Activated CD8-positive, alpha-beta memory T cell treated with anti-CD3 and anti-CD28 coated beads for 36 hours (primary cell): Measurements from ENCODE around the gene RXRG. TPM values are rescaled to one million over a fixed set of nuclear protein-coding genes. Genes with fewer than 3 reads are reported as not detected.
"Not testable (repeated sequence)": the region's sequence is repeated elsewhere in the genome, so short reads cannot be mapped to it uniquely, and the experiment has no call there.

Experiments used
- CTCF ChIA-PET: fragments of 350-600 bp; sonication (Branson Sonifier 250); formaldehyde crosslinking; loops from one replicate; lab custom pipeline; 2021; ENCODE audit warnings: antibody characterized with exemption; lab: Charles Lee
- POLR2A ChIA-PET: fragments of 350-600 bp; sonication (Branson Sonifier 250); formaldehyde crosslinking; loops from one replicate; lab custom pipeline; 2021; ENCODE audit warnings: antibody characterized with exemption; lab: Charles Lee
- total RNA-seq, 2 experiments: library from RNA; stranded (reverse); gene quantifications; one replicate each; pipeline ENCODE4 v1.2.3, GENCODE V29; 2021

The RXRG gene
- total RNA-seq: not detected

DNA sequence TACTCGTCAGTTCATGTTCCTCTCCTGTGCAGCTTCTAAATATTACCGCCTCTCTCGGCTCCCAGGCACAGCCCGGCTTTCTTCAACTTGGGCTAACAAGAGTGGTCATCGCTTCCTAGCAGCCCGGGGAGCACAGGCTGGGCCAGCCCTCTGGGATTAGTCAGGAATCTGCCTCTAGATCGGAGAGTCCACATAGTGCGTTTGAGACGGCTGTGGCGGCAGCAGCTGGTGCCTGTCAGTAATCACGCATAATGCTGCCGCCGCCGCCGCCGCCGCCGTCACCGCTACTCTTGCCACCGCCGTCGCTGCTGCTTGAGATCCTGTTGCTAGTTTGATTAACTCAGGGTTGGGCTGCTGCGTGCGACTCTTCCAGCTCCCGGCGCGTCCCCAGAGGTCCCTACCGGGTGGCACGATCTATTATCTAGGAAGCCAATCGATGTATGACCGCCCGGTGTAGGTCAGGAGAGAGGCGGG lies at the start of gene RXRG:
RXRG (minus strand) TSS at position 230 of the 474 bp plus-strand sequence. CDS start 233 bp downstream, outside the sequence.
- CTCF ChIA-PET: interaction anchor here (0.8 kb wide), 1 partner anchor 274 kb away, joined by 3 read pairs; no protein-coding TSS in a partner anchor
- POLR2A ChIA-PET: no interaction called here

DNA sequence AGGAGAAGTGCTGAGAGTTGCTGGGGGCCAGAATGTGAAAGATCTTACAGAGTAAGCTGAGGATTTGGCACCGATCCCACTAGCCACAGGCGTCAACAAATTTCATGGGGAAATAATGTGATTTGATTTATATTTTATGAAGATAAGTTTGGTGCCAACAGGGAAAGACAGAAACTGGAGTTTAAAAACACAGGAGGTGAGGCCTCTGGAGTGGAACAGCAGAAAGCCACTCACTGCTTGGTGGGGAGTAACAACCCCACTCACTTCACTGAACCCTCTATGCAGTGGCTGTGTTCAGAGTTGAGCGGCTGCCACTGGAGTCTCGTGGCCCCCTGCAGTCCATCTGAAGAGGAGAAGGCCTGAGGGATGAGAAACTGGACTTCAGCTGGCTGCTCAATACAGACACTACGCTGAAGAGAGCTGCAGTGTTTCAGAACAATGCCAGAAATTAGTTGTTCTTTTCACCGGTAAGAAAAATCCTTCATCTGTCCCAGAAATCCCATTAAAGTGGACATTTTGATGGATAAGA lies 48.0 kb upstream of the RXRG start:
- CTCF ChIA-PET: no interaction called here
- POLR2A ChIA-PET: no interaction called here

DNA sequence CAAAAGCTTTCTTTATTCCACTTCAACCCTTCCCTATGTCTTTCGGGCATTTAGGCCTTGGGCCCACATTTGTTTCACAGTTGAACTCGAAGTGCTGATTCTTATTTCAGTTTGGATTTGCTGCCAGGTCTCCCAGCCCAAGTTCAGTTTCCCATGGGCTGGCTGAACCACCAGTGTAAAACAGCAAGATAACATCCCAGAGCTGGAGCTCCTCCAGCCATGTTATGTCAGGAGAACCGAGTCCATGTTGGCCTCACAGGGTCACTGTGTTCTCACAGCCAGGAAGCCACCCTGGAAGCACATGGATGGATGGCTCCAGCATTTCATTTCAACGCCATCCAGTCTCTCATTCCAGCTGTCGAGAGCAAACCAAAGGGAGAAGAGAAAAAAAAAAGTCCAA lies 45.2 kb upstream of the RXRG start:
- ChIA-PET CTCF (no interaction called here), POLR2A (interaction anchor here (0.7 kb wide), 1 partner anchor 96 kb away, joined by 3 read pairs; no protein-coding TSS in a partner anchor)

DNA sequence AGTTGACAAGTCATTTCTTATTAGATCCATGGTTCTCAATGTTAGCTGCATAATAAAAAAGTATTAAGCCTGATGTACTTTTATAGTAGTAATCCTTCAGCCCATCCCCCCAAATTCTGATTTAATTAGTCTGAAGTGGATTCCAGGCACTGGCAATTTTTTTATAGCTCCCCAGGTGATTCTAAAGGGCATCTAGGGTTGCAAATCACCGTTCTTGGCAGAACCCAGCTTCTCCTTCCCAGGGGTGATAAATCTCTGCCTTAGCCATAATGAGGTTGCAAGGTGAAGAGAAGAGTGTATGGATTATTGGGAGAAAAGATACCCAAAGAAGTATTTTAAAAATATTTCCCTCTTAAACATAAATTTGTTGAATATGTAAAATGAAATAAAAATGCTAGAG lies 43.0 kb upstream of the RXRG start:
- CTCF ChIA-PET: interaction anchor here (0.7 kb wide), 1 partner anchor 46 kb away, joined by 4 read pairs; no protein-coding TSS in a partner anchor
- POLR2A ChIA-PET: no interaction called here

DNA sequence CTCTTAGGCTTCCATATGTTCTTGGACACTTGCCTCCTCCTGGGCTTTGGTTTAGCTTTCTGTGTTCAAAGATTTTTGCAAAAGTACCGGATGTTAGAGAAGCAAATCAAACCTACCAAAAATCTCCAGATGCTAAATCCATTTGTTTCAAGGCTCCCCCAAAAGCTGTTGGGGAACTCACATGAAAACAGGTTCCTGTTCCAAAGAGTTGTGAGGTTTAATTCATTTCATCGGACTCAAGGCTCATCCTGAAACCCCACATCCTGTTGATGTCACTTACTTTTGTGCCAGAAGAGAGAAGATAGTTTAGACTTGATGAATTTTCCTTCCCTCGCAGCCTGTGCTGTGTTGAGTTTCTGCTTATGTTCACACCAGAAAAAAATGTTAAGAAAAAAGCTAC lies 41.7 kb upstream of the RXRG start:
- ChIA-PET CTCF (no interaction called here), POLR2A (no interaction called here)

DNA sequence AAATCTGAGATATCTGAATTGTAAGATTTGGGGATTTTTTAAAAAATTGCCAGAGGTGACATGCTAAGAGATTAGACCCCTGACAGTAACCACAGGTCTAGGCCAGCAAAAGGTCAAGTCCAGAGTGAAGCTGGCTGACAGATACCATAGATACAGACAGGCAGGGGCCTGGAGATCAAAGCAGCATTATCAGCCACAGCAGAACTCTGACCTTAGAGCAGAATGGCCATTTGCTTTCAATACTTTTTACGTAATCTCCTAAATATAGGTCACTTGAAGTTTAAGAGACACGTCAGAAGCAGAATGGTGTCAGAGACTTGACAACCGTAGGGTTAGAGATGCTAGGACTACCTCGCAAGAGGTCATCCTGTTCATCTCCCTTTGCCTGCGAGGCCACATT lies 40.8 kb upstream of the RXRG start:
- CTCF ChIA-PET: no interaction called here
- POLR2A ChIA-PET: no interaction called here

DNA sequence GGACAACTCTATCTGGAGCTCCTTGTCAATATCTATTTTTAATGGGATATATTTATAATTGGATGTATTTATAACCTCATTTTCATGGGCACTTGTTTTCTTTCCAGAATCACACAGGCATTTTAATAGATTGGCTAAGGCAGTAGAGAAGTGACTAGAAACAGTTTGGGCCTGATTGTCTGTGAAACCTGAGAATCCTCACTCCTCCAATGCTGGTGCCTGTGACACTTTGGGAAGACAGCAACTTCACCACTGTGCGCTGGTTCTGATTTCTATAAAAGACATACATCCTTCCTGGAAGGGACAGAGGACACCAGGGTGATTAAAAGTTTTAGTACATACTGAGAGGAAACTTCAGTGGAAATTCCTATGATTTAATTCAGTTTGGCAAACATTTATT lies 39.6 kb upstream of the RXRG start:
- ChIA-PET CTCF (no interaction called here), POLR2A (no interaction called here)

DNA sequence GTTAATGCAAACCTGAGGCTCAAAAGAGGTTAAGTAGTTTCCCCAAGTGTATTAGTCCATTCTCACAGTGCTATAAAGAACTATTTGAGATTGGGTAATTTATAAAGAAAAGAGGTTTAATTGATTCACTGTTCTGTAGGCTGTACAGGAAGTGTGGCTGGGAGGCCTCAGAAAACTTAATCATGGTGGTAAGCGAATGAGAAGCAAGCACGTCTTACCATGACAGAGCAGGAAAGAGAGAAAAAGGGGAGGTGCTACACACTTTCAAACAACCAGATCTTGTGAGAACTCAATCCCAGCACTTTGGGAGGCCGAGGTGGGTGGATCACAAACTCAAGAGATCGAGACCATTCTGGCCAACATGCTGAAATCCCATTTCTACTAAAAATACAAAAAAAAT lies 38.5 kb upstream of the RXRG start:
- ChIA-PET POLR2A (no interaction called here), CTCF (no interaction called here)

DNA sequence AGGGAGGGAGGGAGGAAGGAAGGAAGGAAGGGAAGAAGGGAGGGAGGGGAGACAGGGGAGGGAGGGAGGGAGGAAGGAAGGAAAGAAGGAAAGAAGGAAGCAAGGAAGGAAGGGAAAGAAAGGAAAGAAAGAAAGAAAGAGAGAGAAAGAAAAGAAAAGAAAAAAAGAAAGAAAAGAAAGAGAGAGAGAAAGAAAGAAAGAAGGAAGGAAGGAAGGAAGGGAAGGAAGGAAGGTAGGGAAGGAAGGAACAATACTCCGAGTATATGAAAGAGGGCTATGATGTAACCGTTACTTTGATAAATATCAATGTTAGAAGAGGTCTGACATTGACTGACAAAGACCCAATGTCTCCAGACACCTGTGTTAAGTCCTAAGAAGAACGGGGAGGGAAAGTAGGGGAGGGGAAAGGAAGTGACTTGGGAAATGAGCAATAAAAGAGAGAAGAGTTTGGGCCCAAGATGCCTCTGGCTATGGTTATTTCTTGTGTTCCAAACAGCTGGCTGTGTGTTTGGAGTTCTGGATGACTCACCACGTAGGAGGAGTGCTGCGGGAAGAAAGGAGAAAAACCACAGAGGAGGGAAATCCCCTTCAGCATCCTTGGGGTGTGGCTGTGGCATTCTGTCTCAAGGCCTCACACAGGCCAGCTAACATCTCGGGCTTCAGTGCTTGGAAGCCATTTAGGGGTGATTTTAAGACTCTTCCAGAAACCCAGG lies 37.0 kb upstream of the RXRG start:
- CTCF ChIA-PET: no interaction called here
- POLR2A ChIA-PET: no interaction called here

DNA sequence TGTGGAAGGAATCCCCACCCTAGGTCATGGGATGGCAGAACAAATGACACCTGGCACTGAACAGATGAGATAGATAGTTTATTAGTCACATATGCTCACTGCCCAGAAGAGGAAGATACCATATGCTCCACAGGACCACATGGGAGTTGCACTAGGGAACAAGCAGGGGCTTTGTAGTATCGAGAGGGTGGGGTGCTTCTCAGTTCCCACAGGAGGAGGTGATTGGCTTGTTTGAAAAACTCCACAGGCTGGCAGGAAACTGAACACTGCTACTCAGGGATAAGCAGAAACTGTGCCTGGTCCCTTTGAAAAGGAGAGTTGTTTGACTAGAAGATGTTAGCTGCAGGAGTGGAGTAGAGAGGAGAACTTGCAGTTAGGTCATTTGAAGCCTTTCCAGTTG lies 31.9 kb upstream of the RXRG start:
- ChIA-PET POLR2A (no interaction called here), CTCF (no interaction called here)

DNA sequence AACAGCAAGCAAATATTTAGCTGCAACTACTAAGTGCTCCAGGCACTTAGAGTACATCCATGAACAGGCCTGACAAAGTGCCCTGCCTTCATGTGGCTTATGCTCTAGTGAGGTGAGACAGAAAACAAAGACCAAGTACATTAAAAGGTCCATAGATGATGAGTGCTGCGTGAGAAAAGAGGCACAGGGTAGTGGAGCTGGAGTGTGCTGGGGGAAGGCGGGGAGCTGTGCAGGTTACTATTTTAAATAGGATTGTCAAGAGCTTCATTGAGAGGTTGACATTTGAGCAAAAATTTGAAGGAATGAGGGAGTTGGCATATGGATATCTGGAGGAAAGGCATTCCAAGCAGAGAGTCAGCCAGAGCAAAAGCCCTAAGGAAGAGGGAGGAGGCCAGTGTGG lies 29.3 kb upstream of the RXRG start:
- ChIA-PET POLR2A (no interaction called here), CTCF (no interaction called here)

DNA sequence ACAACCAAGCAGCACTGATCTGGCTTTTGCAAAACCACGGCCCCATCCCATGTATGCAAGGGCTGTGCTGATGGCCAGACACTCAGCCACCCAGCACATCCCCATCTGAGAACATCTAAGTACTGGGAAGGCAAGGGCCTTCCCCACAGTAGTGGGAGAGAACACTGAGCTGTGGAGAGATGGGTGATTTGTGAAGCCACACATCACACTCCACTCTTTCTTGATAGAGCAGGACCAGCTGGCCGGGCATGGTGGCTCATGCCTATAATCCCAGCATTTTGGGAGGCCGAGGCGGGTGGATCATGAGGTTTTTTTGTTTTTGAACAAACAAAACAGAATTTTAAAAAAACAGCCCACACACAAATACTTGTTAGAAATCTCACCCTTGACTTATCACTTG lies 28.2 kb upstream of the RXRG start:
- CTCF ChIA-PET: interaction anchor here (1.0 kb wide), 1 partner anchor 19 kb away, joined by 3 read pairs; no protein-coding TSS in a partner anchor
- POLR2A ChIA-PET: no interaction called here

DNA sequence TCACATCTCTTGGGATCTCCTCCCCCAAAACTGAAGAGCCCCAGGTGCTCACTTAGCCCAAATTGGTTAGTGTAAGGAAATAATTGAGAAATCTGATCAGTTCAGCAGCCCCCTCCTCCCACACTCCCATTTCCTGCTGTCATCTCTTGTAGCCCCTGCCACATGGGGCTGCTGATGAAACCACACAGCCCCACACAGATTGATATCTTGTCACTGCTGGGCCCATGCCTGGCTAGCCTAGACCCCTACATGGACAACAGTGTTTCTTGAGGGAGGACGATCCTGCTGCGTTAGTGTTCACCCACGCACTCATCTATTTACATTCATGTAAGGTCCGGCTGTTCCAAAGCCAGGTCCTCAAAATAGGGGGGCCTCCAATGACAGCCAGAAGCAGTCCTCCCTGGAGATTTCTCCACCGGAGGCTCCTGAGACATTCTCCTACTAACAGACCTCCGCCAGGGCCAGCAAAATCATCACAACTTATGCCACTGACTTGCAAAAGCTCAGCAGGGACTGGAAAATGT lies 23.9 kb upstream of the RXRG start:
- CTCF ChIA-PET: no interaction called here
- POLR2A ChIA-PET: no interaction called here

DNA sequence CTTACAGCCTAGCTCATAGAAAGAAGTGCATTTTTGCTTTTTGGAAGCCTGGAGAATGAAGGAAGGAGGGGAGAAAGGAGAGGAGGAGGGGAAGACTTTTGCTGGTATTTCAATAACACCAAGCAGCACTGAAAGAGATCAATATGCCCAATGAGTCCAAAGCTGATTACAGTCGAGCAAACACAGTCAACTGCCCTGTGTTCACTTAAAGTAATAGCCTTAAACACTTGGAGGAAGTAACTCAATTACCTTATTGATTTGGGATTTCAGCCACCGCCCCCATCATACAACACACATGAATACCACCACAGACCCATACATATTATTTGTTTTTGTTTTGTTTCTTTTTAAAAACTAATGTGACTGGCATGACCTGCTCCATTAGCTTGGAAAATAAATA lies 23.3 kb upstream of the RXRG start:
- CTCF ChIA-PET: no interaction called here

DNA sequence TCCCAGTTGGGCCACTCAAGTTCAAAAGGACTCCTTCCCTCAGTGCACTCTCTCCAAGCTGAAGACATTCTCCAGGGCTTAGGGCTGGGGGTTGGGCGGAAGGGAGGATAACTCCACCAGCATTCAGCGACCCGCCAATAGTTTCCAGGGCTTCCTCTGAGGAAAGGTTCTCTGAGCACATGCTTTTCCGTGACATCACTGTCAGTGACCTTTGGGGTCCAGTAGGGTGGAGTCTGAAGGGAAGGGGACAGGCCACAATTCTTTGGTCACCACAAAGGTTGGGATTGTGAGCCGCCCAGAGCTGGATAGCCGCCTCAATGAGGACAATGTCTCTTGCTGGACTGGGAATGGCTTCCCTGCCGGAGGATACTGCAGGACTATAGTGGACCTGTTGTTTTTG lies 22.8 kb upstream of the RXRG start:
- ChIA-PET CTCF (no interaction called here), POLR2A (no interaction called here)

More for the DNA sequence above, 23.3 kb upstream of the RXRG start:
- POLR2A ChIA-PET: no interaction called here

DNA sequence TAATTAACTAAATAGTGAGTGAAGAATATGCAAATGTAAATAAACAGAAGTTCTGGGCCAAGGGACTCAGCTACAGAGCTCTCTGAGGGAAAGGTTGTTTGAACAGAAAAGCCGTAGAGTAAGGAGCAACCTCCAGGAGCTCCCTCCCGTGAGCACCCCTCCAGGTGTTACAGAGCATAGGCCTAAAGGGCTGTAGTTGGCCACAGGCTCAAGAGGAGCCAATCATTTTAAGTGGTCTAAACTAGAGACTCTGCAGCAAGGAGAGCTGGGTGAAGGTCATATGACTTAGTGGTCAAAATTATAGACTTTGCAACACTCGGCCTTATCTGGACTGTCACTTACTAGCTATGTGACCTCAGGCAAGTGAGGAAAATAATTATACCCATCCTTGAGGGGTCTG lies 19.1 kb upstream of the RXRG start:
- POLR2A ChIA-PET: no interaction called here
- CTCF ChIA-PET: no interaction called here

DNA sequence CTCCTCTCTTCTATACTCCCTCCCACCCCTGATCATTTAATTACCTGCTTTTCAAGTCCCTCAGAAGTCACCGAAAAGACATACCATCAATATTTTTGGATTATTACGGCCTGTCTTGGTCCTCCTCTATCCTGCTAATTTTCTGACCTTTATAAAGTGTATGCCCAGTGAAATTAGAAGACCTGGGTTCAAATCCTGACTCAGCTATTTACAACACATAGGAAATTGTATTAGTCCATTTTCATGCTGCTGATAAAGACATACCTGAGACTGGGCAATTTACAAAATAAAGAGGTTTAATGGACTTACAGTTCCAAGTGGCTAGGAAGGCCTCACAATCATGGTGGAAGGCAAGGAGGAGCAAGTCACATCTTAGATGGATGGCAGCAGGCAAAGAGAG lies 14.8 kb upstream of the RXRG start:
- CTCF ChIA-PET, POLR2A ChIA-PET: not testable (repeated sequence)

DNA sequence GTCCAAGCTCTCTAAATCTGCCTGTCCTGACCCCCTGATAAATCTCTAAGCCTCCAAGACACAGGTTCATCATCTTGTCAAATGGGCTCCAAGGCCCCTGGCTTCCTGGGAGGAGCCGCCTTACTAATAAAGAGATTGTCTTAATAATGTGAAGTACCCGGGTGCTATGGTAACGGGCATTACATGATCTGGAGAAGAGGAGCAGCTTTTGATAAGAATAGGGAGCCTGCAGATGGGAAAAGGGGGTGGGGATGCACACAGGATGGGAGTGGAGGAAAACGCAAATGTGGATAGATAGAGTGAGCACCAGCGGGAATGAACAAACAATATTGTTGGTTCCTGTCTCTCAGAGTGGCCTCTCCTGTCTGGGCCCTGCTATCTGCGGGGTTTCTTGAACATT lies 11.9 kb upstream of the RXRG start:
- CTCF ChIA-PET: no interaction called here

DNA sequence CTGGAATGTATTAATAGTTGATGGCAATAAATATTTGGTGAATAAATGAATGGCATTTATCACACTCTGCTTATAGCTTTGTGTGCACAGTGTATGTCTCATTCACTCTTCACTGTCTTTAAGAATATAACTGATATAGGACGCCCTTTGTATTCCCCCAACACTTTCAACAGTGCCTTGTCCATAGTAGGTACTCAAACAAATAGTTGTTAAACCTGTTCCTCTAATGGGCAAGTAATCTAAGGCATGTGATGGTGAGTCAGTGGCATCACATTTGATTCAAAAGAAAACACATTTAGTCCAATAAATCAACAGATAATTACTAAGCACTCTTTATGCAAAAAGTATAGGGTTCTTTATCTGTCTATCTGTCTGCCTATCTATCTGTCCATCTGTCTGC lies 11.2 kb upstream of the RXRG start:
- POLR2A ChIA-PET: no interaction called here
- CTCF ChIA-PET: no interaction called here

More for the DNA sequence above, 11.9 kb upstream of the RXRG start:
- POLR2A ChIA-PET: no interaction called here

DNA sequence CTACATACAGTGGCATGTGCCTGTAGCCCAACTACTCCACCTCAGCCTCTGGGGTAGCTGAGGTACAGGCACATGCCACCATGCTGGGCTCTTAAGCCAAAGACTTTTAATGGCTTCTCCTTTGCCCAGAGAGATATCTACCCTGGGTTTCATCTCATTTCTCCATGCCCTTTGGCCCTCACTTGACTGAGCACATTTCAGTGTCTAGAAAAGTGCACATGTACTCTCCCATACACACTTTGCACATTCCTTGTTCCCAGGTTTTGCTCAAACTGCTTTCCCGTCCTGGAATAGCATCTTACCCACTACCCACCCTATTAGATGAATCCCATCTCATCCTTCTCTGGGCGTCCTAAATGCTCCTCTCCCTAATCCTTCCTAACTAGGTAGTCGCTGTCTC lies 10.2 kb upstream of the RXRG start:
- ChIA-PET CTCF (no interaction called here), POLR2A (no interaction called here)

DNA sequence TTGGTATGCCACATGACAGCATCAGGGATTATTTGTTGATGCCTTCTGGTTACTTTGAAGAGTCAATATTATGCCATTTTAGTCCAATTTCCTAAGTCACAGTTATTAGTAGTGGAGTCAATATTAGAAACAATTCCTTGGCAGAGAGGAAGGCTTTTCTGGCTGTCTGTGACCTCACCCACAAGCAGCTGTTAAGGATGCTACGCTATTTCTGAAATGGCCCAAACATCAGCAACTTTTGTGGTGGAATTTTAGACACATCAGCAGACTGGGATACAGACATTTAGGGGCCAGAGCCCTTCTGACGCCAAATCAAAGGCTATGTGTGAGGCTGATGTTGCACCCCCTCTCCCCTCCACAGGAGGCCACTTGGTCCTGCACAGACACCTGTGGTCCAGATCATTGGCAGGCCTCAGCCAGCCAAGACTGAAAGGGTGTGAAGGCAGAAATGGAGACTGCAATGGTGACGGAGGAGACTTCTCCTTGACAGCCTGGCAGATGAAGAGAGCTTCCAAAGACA lies 9.2 kb upstream of the RXRG start:
- ChIA-PET CTCF (interaction anchor here (1.2 kb wide), 1 partner anchor 18 kb away, joined by 3 read pairs; no protein-coding TSS in a partner anchor), POLR2A (no interaction called here)
